Measurements from ENCODE around the gene UTY. TPM values are rescaled to one million over a fixed set of nuclear protein-coding genes. Genes with fewer than 3 reads are reported as not detected.

UTY gene
- total RNA-seq, 2 experiments from 2014 or later = 21.4 to 21.9 TPM

DNA sequence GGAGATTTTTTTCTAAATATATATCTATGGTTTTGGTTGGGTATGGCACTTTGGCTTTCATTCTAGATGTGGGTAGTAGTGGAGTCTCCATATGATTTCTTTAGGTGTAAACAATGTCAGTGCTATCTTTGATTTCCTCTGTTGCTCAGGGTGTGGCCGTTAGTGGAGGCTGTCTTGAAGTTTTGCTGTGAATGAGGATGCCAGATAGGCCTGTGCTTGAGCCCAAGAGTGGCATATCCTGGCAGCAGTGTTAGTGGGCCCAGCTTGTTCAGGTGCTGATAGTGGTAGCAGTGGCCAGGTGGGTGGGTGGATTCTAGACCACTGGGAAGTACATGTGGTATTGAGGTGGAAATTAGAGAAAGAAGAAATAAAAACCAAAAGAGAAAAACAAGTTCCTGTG lies 8.9 kb upstream of the UTY start:
- TF ChIP-seq, protein P1, sequence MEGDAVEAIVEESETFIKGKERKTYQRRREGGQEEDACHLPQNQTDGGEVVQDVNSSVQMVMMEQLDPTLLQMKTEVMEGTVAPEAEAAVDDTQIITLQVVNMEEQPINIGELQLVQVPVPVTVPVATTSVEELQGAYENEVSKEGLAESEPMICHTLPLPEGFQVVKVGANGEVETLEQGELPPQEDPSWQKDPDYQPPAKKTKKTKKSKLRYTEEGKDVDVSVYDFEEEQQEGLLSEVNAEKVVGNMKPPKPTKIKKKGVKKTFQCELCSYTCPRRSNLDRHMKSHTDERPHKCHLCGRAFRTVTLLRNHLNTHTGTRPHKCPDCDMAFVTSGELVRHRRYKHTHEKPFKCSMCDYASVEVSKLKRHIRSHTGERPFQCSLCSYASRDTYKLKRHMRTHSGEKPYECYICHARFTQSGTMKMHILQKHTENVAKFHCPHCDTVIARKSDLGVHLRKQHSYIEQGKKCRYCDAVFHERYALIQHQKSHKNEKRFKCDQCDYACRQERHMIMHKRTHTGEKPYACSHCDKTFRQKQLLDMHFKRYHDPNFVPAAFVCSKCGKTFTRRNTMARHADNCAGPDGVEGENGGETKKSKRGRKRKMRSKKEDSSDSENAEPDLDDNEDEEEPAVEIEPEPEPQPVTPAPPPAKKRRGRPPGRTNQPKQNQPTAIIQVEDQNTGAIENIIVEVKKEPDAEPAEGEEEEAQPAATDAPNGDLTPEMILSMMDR (IDR thresholded peaks at IDR 0.05) = no peak
- peak; percentile 12 for DNase-seq
- intact Hi-C loops (cut with micrococcal nuclease) = no loop called here
- no peak overlapping the region for H3K4me3 Mint-ChIP-seq
- ATAC-seq = no peak
- H3K27me3 Mint-ChIP-seq = no peaks in the 10 kb centered on the region
- ChIA-PET CTCF (no interaction called here), POLR2A (no interaction called here)
- no peaks in the 10 kb centered on the region for H3K36me3 Mint-ChIP-seq (ENCODE audit: low read depth)
- H3K4me1 Mint-ChIP-seq (ENCODE audit: low read depth) = peaks cover 11% of the 10 kb centered on the region
- no peak overlapping the region for H3K27ac Mint-ChIP-seq
- no peaks in the 10 kb centered on the region for H3K9me3 Mint-ChIP-seq

DNA sequence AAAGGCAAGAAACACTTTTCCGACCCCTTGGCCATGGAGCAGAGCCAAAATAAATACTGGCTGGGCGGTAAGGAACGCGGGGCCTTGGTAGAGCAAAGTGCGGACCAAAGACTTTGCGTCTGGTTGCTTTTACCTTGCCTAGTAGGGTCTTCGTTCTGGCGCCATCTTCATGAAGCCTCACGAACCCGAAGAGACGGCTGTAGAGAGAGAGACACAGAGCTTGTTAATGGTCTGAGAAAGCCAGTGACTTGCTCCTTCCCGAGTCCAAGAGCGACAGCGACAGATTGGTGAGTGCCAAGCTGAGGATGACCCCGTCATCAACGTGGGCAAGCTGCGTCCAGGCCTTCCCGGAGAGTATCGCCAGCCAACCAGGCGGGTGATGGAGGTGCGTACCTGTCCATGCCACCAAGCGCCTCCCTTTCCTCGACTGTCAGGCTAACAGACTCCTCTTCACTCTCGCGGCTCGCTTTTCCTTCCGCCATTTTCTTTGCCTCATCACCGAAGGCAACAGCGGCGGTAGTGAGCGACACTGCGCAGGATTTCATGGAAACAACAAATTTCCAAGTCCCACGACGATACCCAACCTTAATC lies 617 bp downstream of the UTY start:
- H3K36me3 Mint-ChIP-seq (ENCODE audit: low read depth) = peaks cover 23% of the 10 kb centered on the region
- no peaks in the 10 kb centered on the region for H3K27me3 Mint-ChIP-seq
- ChIA-PET POLR2A (interaction anchor here (0.7 to 1.5 kb wide), 3 partner anchors 13 to 226 kb away, joined by 3 to 6 read pairs (median 5); no protein-coding TSS in a partner anchor), CTCF (no interaction called here)
- intact Hi-C loops (cut with micrococcal nuclease) = no loop called here
- peak; percentile 63 for ATAC-seq
- peak overlapping the region; percentile 98 for H3K27ac Mint-ChIP-seq
- H3K9me3 Mint-ChIP-seq = no peaks in the 10 kb centered on the region
- peak; percentile 72 for DNase-seq
- peaks cover 24% of the 10 kb centered on the region for H3K4me1 Mint-ChIP-seq (ENCODE audit: low read depth)
- peak overlapping the region; percentile 98 for H3K4me3 Mint-ChIP-seq
- TF ChIP-seq, protein P1 (IDR thresholded peaks at IDR 0.05) = no peak

DNA sequence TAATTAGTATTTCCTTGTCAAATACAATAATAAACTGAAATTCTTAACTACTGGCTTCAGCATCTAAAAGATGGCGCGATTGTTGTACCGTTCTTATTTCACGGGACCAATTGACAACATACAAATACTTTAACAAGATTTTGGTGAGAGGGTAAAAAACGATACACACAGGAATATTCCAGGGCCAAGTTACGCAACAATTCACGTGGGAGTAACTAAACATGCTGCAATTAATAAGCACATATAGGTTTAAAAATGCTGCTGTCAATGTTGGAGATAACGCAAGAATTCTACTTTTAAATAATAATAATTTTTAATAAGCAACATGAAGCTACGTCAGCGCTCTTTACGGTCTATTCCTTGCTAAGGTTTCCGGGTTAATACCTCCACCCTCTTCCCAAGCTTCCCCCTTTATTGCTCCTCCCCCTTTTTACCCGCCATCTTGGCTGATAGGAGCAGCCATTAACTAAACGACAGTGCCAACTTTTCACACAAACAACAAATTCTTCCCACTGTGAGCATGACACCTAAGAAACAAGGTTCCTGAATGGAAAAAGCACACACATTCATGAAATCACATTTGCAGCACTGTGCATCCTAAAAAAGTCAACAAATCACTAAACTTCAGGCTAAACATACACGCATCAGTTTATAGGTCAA lies 1.6 kb downstream of the UTY start:
- Mint-ChIP-seq H3K4me1 (ENCODE audit: low read depth) (peaks cover 29% of the 10 kb centered on the region), H3K9me3 (no peaks in the 10 kb centered on the region), H3K4me3 (peak overlapping the region; percentile 98), H3K36me3 (ENCODE audit: low read depth) (peaks cover 27% of the 10 kb centered on the region), H3K27ac (peak overlapping the region; percentile 98), H3K27me3 (no peaks in the 10 kb centered on the region)
- TF ChIP-seq, protein P1 (IDR thresholded peaks at IDR 0.05) = no peak
- peak; percentile 32 for ATAC-seq
- DNase-seq = peak; percentile 60
- ChIA-PET CTCF (no interaction called here), POLR2A (interaction anchor here (0.7 kb wide), 1 partner anchor 178 kb away, joined by 3 read pairs; no protein-coding TSS in a partner anchor)
- intact Hi-C loops (cut with micrococcal nuclease) = no loop called here

DNA sequence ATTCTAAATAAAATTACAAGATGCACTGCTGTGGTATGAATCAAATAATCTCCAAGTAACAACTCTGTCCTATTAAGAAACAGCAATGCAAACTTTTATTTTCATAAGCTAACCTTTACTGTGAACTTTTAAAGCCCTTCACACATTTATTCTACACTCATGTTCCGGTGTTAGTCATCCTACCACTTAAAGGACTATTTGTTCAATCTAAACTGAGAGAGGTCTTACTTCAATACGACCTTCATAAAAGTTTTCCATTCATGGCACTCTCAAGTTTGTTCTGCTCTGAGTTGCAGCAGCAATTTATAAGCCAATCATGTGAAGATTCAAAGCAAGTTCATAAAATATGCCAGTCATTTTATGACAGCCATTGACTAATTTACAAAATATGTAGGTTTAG lies 4.8 kb downstream of the UTY start:
- Mint-ChIP-seq H3K4me3 (peak overlapping the region; percentile 56), H3K9me3 (no peaks in the 10 kb centered on the region), H3K27me3 (no peaks in the 10 kb centered on the region), H3K36me3 (ENCODE audit: low read depth) (peaks cover 44% of the 10 kb centered on the region), H3K27ac (peak overlapping the region; percentile 92), H3K4me1 (ENCODE audit: low read depth) (peaks cover 46% of the 10 kb centered on the region)
- DNase-seq (no peak), ATAC-seq (peak; percentile 58)
- TF ChIP-seq, protein P1 (IDR thresholded peaks at IDR 0.05) = no peak
- ChIA-PET CTCF (interaction anchor here (1.1 to 1.5 kb wide), 2 partner anchors 29 to 38 kb away, joined by 3 to 5 read pairs; no protein-coding TSS in a partner anchor), POLR2A (interaction anchor here (0.8 kb wide), 1 partner anchor 228 kb away, joined by 3 read pairs; the partner anchor contains the start of gene TMSB4Y)
- intact Hi-C loops (cut with micrococcal nuclease) = no loop called here

DNA sequence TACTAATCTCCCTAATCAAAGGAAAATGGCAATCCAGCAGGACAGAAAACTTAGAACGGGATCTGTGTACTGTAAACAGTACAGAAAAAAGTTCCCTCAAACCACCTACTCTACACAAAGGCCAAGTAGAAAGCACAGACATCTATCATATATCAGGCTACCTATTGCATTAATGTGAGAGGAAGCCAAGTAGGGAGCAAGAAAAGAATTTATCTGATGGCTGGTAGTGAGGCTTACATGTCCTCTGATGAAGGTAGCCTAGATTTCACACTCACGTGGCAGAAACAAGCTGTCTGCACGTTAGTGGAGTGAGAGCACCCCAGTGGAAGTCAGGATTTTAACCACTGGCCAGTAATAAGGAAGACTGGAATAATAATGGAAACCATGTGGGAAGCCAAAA lies 28.3 kb downstream of the UTY start:
- H3K4me3 Mint-ChIP-seq = no peak overlapping the region
- H3K9me3 Mint-ChIP-seq = no peaks in the 10 kb centered on the region
- POLR2A ChIA-PET = interaction anchor here (1.9 kb wide), 1 partner anchor 12 kb away, joined by 5 read pairs; no protein-coding TSS in a partner anchor
- intact Hi-C loops (cut with micrococcal nuclease) = no loop called here
- TF ChIP-seq, protein P1 (IDR thresholded peaks at IDR 0.05) = no peak
- peaks cover 29% of the 10 kb centered on the region for H3K36me3 Mint-ChIP-seq (ENCODE audit: low read depth)
- DNase-seq = no peak
- ATAC-seq = no peak
- peaks cover 56% of the 10 kb centered on the region for H3K4me1 Mint-ChIP-seq (ENCODE audit: low read depth)
- peak overlapping the region; percentile 55 for H3K27ac Mint-ChIP-seq
- CTCF ChIA-PET = no interaction called here
- no peaks in the 10 kb centered on the region for H3K27me3 Mint-ChIP-seq

All from activated CD8-positive, alpha-beta T cell treated with anti-CD3 and anti-CD28 coated beads for 36 hours (primary cell).